Stimulated activated CD8-positive, alpha-beta memory T cell treated with anti-CD3 and anti-CD28 coated beads, Interleukin-4, amount 100 ng/mL, for 1 hour (primary cell): Measurements from ENCODE around the gene ACAT2.
A peak's percentile ranks its signal among the peaks of the same experiment; 100 is the strongest.
"Not testable (repeated sequence)": the region's sequence is repeated elsewhere in the genome, so short reads cannot be mapped to it uniquely, and the experiment has no call there.

Experiments
- DNase-seq, 2 donors: peaks; one replicate each; pipeline ENCODE4 v3.0.0-alpha.2; 2020; ENCODE audit warnings: low read depth in 2 of 2, low spot score in 1 of 2

Gene ACAT2

GRCh38 chr6:159729598-159730331, 32.1 kb upstream of the ACAT2 start:
- no peak for DNase-seq

GRCh38 chr6:159730332-159730676, 31.5 kb upstream of the ACAT2 start:
- no peak for DNase-seq

- not testable (repeated sequence) for DNase-seq
Observed at GRCh38 chr6:159732550-159732949, 29.3 kb upstream of the ACAT2 start.

- DNase-seq, result not testable (repeated sequence)
Observed at GRCh38 chr6:159733395-159733794, 28.4 kb upstream of the ACAT2 start.

- no peak for DNase-seq
Observed at GRCh38 chr6:159736908-159737307, 24.9 kb upstream of the ACAT2 start.

- no peak for DNase-seq
Observed at GRCh38 chr6:159739341-159739740, 22.5 kb upstream of the ACAT2 start.

GRCh38 chr6:159742165-159742564, 19.7 kb upstream of the ACAT2 start:
- no peak for DNase-seq

- no peak for DNase-seq
Observed at GRCh38 chr6:159745081-159745480, 16.8 kb upstream of the ACAT2 start.

GRCh38 chr6:159746759-159747158, 15.1 kb upstream of the ACAT2 start:
- no peak for DNase-seq

- DNase-seq, result not testable (repeated sequence)
Observed at GRCh38 chr6:159748127-159748526, 13.7 kb upstream of the ACAT2 start.

- no peak for DNase-seq
Observed at GRCh38 chr6:159751448-159751847, 10.4 kb upstream of the ACAT2 start.

GRCh38 chr6:159753081-159753872, 8.6 kb upstream of the ACAT2 start:
- DNase-seq, result no peak

- no peak for DNase-seq
Observed at GRCh38 chr6:159754401-159754800, 7.4 kb upstream of the ACAT2 start.

- no peak for DNase-seq
Observed at GRCh38 chr6:159754959-159755914, 6.6 kb upstream of the ACAT2 start.

- no peak for DNase-seq
Observed at GRCh38 chr6:159756508-159756907, 5.3 kb upstream of the ACAT2 start.

GRCh38 chr6:159758031-159759001, 3.5 kb upstream of the ACAT2 start:
- no peak for DNase-seq

- DNase-seq, result no peak
Observed at GRCh38 chr6:159759645-159760044, 2.2 kb upstream of the ACAT2 start.

- DNase-seq, result no peak
Observed at GRCh38 chr6:159760602-159761057, 1.2 kb upstream of the ACAT2 start.

- peak in 1 of 2 donors; percentile 12 for DNase-seq
Observed at GRCh38 chr6:159761129-159761872, 544 bp upstream of the ACAT2 start.
